HCT116 (cell line): ENCODE measurements around the gene TLE4. TPM values are rescaled to one million over a fixed set of nuclear protein-coding genes. Genes with fewer than 3 reads are reported as not detected.

Experiments used
- ATAC-seq: fragments of 200-7000 bp; cut with Tn5 transposase; 2 replicates; pipeline ENCODE4 v1.9.1; 2020; ENCODE audit warnings: mild to moderate bottlenecking, moderate library complexity
- BruUV-seq: library from RNA; stranded (reverse); fragments of 400-500 nt; replicated peaks from 2 replicates; lab custom pipeline; 2021; lab: Mats Ljungman, UMichigan
- CTCF ChIA-PET: fragments of 300-600 bp; sonication (Branson Sonifier 250); formaldehyde crosslinking; loops from one replicate; lab custom pipeline; 2021; ENCODE audit warnings: antibody characterized with exemption; lab: Charles Lee
- POLR2A ChIA-PET: fragments of 300-600, 350-600 bp; sonication (Branson Sonifier 250); formaldehyde crosslinking; loops from one replicate; lab custom pipeline; 2021; ENCODE audit warnings: antibody characterized with exemption; lab: Charles Lee
- RAD21 ChIA-PET, 2 experiments: fragments of 300-600 bp; sonication (Branson Sonifier 250); formaldehyde crosslinking; loops; one replicate each; lab custom pipeline; 2023; ENCODE audit warnings: low total read pairs in 2 of 2; ENCODE audit not compliant: uncharacterized antibody in 2 of 2, unreplicated experiment in 2 of 2, low non-redundant PET in 1 of 2; lab: Charles Lee
- DNase-seq: peaks from one replicate; pipeline ENCODE4 v3.0.0-alpha.2; 2010; ENCODE audit warnings: low read depth, low spot score
- H2AFZ ChIP-seq: fragments of 200-600 bp; shearing (Covaris generic), sonication (generic); 2 replicates; pipeline ENCODE4 v1.6.1; 2017; ENCODE audit warnings: low read depth, mixed run types, mixed read lengths, antibody characterized with exemption, low read length; ENCODE audit not compliant: poor library complexity, severe bottlenecking
- H3K27ac ChIP-seq: 2 replicates; pipeline ENCODE4 v1.5.1; 2012; ENCODE audit warnings: low read depth, low read length
- H3K27me3 ChIP-seq: fragments of 200-600 bp; sonication (generic); 2 replicates; pipeline ENCODE4 v1.6.1; 2016; ENCODE audit warnings: mixed run types, low read length, mixed read lengths; ENCODE audit not compliant: insufficient read depth
- H3K36me3 ChIP-seq, 2 experiments: fragments of 200-500 bp in 1 of 2; fragments of 200-600 bp in 1 of 2; sonication (Bioruptor generic) in 1 of 2; sonication (generic) in 1 of 2; 2 replicates each; pipeline versions ENCODE4 v1.5.1 to v1.6.1; 2014 to 2016; ENCODE audit warnings: low read length in 2 of 2, inconsistent platforms in 1 of 2, mixed read lengths in 1 of 2, mixed run types in 1 of 2; ENCODE audit not compliant: insufficient read depth in 2 of 2, control insufficient read depth in 1 of 2
- H3K4me1 ChIP-seq, 2 experiments: fragments of 200-600 bp in 1 of 2; sonication (generic) in 1 of 2; 2 replicates each; pipeline versions ENCODE4 v1.5.1 to v1.6.1; 2012 to 2017; ENCODE audit warnings: low read length in 2 of 2, inconsistent platforms in 1 of 2, mild to moderate bottlenecking in 1 of 2, mixed read lengths in 1 of 2, mixed run types in 1 of 2, moderate library complexity in 1 of 2; ENCODE audit not compliant: insufficient read depth in 2 of 2, control insufficient read depth in 1 of 2
- H3K4me2 ChIP-seq: fragments of 200-600 bp; sonication (generic); 2 replicates; pipeline ENCODE4 v1.6.1; 2017; ENCODE audit warnings: mixed run types, low read length, mixed read lengths
- H3K4me3 ChIP-seq, 2 experiments: fragments of 200-600 bp in 1 of 2; sonication (generic) in 1 of 2; replicated peaks in 1 of 2; 2 replicates each; pipeline ENCODE4 v1.5.1; 2011 to 2016; ENCODE audit warnings: low read length in 2 of 2, control low read depth in 1 of 2, low read depth in 1 of 2, mild to moderate bottlenecking in 1 of 2, mixed read lengths in 1 of 2, mixed run types in 1 of 2
- H3K79me2 ChIP-seq: fragments of 200-600 bp; sonication (generic); 2 replicates; pipeline ENCODE4 v1.6.1; 2017; ENCODE audit warnings: mild to moderate bottlenecking, mixed run types, low read length, moderate library complexity, mixed read lengths; ENCODE audit not compliant: insufficient read depth
- H3K9ac ChIP-seq: fragments of 200-600 bp; sonication (generic); 2 replicates; pipeline ENCODE4 v1.6.1; 2016; ENCODE audit warnings: low read length, mixed read lengths
- H3K9me2 ChIP-seq: fragments of 200-600 bp; sonication (generic), shearing (Covaris generic); 2 replicates; pipeline ENCODE4 v1.6.1; 2017; ENCODE audit warnings: mixed run types, mild to moderate bottlenecking, moderate library complexity; ENCODE audit not compliant: insufficient read depth
- H3K9me3 ChIP-seq, 2 experiments: fragments of 200-500 bp in 1 of 2; fragments of 200-600 bp in 1 of 2; sonication (Bioruptor generic) in 1 of 2; sonication (generic) in 1 of 2; 2 replicates each; pipeline ENCODE4 v1.6.1; 2014 to 2017; ENCODE audit warnings: low read length in 2 of 2, mixed read lengths in 2 of 2, inconsistent platforms in 1 of 2, low read depth in 1 of 2, mild to moderate bottlenecking in 1 of 2, mixed run types in 1 of 2, moderate library complexity in 1 of 2; ENCODE audit not compliant: control insufficient read depth in 1 of 2, insufficient read depth in 1 of 2
- H4K20me1 ChIP-seq: fragments of 200-600 bp; sonication (generic), shearing (Covaris generic); 2 replicates; pipeline ENCODE4 v1.6.1; 2017; ENCODE audit warnings: mixed run types, mild to moderate bottlenecking, moderate library complexity; ENCODE audit not compliant: insufficient read depth
- ATF3 ChIP-seq: IDR thresholded peaks from 2 replicates; pipeline ENCODE4 v1.6.1; 2012
- CBX3 ChIP-seq: IDR thresholded peaks from 2 replicates; pipeline ENCODE4 v1.6.1; 2012; ENCODE audit warnings: low read depth
- CEBPB ChIP-seq: IDR thresholded peaks from 2 replicates; pipeline ENCODE4 v1.6.1; 2012; ENCODE audit warnings: low read depth
- CTCF ChIP-seq, 3 experiments: fragments of 200-600 bp in 1 of 3; sonication (generic) in 1 of 3; IDR thresholded peaks in 2 of 3; conservative IDR thresholded peaks in 1 of 3; 2 replicates each; pipeline ENCODE4 v1.5.1; 2012 to 2017; ENCODE audit warnings: low read depth in 2 of 3, low read length in 2 of 3, antibody characterized with exemption in 1 of 3, borderline replicate concordance in 1 of 3, control low read depth in 1 of 3, mild to moderate bottlenecking in 1 of 3, mixed read lengths in 1 of 3, mixed run types in 1 of 3, moderate library complexity in 1 of 3; ENCODE audit not compliant: insufficient read depth in 1 of 3
- ELF1 ChIP-seq: IDR thresholded peaks from 2 replicates; pipeline ENCODE4 v1.6.1; 2012; ENCODE audit warnings: low read depth, borderline replicate concordance
- FOSL1 ChIP-seq: IDR thresholded peaks from 2 replicates; pipeline ENCODE4 v1.6.1; 2012; ENCODE audit warnings: low read depth
- POLR2A ChIP-seq: IDR thresholded peaks from 2 replicates; pipeline ENCODE4 v1.7.0; 2011; ENCODE audit warnings: borderline replicate concordance; ENCODE audit not compliant: insufficient read depth, insufficient read length; ENCODE audit errors: extremely low read depth
- POLR2AphosphoS5 ChIP-seq: IDR thresholded peaks from 2 replicates; pipeline ENCODE4 v1.6.1; 2011; ENCODE audit warnings: mild to moderate bottlenecking, low read depth, low read length, moderate library complexity
- SIN3A ChIP-seq: IDR thresholded peaks from 2 replicates; pipeline ENCODE4 v1.6.1; 2012; ENCODE audit warnings: low read depth
- SP1 ChIP-seq: IDR thresholded peaks from 2 replicates; pipeline ENCODE4 v1.6.1; 2012; ENCODE audit warnings: low read depth
- SRF ChIP-seq: IDR thresholded peaks from 2 replicates; pipeline ENCODE4 v1.6.1; 2012; ENCODE audit warnings: low read depth
- TCF7L2 ChIP-seq: IDR thresholded peaks from 2 replicates; pipeline ENCODE4 v1.7.0; 2011; ENCODE audit warnings: borderline replicate concordance, inconsistent platforms; ENCODE audit not compliant: insufficient read depth, insufficient read length; ENCODE audit errors: extremely low read depth
- YY1 ChIP-seq: IDR thresholded peaks from 2 replicates; pipeline ENCODE4 v1.6.1; 2011; ENCODE audit warnings: low read length, low read depth, moderate library complexity, mild to moderate bottlenecking; ENCODE audit not compliant: insufficient replicate concordance; ENCODE audit errors: extremely low read depth
- ZNF274 ChIP-seq: fragments of 200-500 bp; sonication (Bioruptor generic); IDR thresholded peaks from 2 replicates; pipeline ENCODE4 v1.6.1; 2014; ENCODE audit warnings: mild to moderate bottlenecking, low read depth, low read length, inconsistent platforms
- intact Hi-C: fragments of 100-400 bp; cut with micrococcal nuclease; formaldehyde crosslinking; loops from 2 replicates; pipeline ENCODE4 v1.10.0; 2022
- total RNA-seq: library from RNA; stranded (reverse); gene quantifications from one replicate; pipeline ENCODE4 v1.2.1, GENCODE V29; 2021; ENCODE audit not compliant: unreplicated experiment
- TF ChIP-seq, protein P1 (sequence below): IDR thresholded peaks from 2 replicates; pipeline ENCODE4 v1.6.1; 2011; ENCODE audit warnings: mild to moderate bottlenecking, low read length, moderate library complexity; ENCODE audit not compliant: insufficient replicate concordance; ENCODE audit errors: extremely low read depth
- TF ChIP-seq, protein P2 (sequence below): IDR thresholded peaks from 2 replicates; pipeline ENCODE4 v1.6.1; 2012; ENCODE audit warnings: low read depth

The TLE4 gene
- total RNA-seq, 1 experiment from 2014 or later = 0.39 TPM

- ATAC-seq = no peak
- ChIA-PET RAD21 (no interaction called here), POLR2A (no interaction called here), CTCF (no interaction called here)
- Histone ChIP-seq H3K4me3 (no peak overlapping the region), H3K9me2 (no peaks in the 10 kb centered on the region), H3K4me2 (no peak overlapping the region), H3K27me3 (no peaks in the 10 kb centered on the region), H3K9me3 (peaks cover 3 to 16% of the 10 kb centered on the region in 2 experiments; a peak in 2 of 4 replicates), H3K79me2 (no peaks in the 10 kb centered on the region), H4K20me1 (no peaks in the 10 kb centered on the region), H3K27ac (no peak overlapping the region), H3K9ac (no peak overlapping the region), H3K36me3 (no peaks in the 10 kb centered on the region), H2AFZ (no peak overlapping the region), H3K4me1 (no peaks in the 10 kb centered on the region)
- BruUV-seq = no TSS peak
- intact Hi-C loops = no loop called here
- DNase-seq = no peak
- TF ChIP-seq ATF3 (no peak), CTCF (IDR thresholded peaks at IDR 0.05 in 2 of 3, conservative IDR thresholded peaks at IDR 0.05 in 1 of 3; ENCODE audit: borderline replicate concordance in 1 of 3, insufficient read depth in 1 of 3, low read depth in 2 of 3, low read length in 2 of 3) (no peak), POLR2AphosphoS5 (no peak), FOSL1 (no peak), ZNF274 (no peak), TCF7L2 (no peak), YY1 (no peak), SRF (no peak), SP1 (no peak), CBX3 (no peak), ELF1 (no peak), SIN3A (no peak), POLR2A (no peak), CEBPB (no peak)
- TF ChIP-seq, protein P1, sequence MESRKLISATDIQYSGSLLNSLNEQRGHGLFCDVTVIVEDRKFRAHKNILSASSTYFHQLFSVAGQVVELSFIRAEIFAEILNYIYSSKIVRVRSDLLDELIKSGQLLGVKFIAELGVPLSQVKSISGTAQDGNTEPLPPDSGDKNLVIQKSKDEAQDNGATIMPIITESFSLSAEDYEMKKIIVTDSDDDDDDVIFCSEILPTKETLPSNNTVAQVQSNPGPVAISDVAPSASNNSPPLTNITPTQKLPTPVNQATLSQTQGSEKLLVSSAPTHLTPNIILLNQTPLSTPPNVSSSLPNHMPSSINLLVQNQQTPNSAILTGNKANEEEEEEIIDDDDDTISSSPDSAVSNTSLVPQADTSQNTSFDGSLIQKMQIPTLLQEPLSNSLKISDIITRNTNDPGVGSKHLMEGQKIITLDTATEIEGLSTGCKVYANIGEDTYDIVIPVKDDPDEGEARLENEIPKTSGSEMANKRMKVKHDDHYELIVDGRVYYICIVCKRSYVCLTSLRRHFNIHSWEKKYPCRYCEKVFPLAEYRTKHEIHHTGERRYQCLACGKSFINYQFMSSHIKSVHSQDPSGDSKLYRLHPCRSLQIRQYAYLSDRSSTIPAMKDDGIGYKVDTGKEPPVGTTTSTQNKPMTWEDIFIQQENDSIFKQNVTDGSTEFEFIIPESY = no peak
- TF ChIP-seq, protein P2, sequence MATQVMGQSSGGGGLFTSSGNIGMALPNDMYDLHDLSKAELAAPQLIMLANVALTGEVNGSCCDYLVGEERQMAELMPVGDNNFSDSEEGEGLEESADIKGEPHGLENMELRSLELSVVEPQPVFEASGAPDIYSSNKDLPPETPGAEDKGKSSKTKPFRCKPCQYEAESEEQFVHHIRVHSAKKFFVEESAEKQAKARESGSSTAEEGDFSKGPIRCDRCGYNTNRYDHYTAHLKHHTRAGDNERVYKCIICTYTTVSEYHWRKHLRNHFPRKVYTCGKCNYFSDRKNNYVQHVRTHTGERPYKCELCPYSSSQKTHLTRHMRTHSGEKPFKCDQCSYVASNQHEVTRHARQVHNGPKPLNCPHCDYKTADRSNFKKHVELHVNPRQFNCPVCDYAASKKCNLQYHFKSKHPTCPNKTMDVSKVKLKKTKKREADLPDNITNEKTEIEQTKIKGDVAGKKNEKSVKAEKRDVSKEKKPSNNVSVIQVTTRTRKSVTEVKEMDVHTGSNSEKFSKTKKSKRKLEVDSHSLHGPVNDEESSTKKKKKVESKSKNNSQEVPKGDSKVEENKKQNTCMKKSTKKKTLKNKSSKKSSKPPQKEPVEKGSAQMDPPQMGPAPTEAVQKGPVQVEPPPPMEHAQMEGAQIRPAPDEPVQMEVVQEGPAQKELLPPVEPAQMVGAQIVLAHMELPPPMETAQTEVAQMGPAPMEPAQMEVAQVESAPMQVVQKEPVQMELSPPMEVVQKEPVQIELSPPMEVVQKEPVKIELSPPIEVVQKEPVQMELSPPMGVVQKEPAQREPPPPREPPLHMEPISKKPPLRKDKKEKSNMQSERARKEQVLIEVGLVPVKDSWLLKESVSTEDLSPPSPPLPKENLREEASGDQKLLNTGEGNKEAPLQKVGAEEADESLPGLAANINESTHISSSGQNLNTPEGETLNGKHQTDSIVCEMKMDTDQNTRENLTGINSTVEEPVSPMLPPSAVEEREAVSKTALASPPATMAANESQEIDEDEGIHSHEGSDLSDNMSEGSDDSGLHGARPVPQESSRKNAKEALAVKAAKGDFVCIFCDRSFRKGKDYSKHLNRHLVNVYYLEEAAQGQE = no peak
Observed at GRCh38 chr9:79684711-79685575, 113.2 kb downstream of the TLE4 start.
